Adrenal gland (tissue), 5 donors: Measurements from ENCODE around the gene ACVR1.

Experiments
- CTCF ChIP-seq, 6 experiments: fragments of 450-650 bp in 4 of 6; fragments of 200-600 bp in 2 of 6; sonication (generic) in 1 of 6; IDR thresholded peaks; 1 replicate in 5 of 6; 2 replicates in 1 of 6; pipeline versions ENCODE4 v1.5.1 to v1.8.0; 2016 to 2021; ENCODE audit warnings: antibody characterized with exemption in 6 of 6, mild to moderate bottlenecking in 2 of 6, moderate library complexity in 1 of 6
- POLR2A ChIP-seq, 2 donors: fragments of 450-650 bp; IDR thresholded peaks; one replicate each; pipeline ENCODE4 v1.6.1; 2017; ENCODE audit warnings: antibody characterized with exemption in 2 of 2, mild to moderate bottlenecking in 2 of 2, moderate library complexity in 1 of 2
- donor health status: DM: no; HTN: no; CAD: no.

DNA sequence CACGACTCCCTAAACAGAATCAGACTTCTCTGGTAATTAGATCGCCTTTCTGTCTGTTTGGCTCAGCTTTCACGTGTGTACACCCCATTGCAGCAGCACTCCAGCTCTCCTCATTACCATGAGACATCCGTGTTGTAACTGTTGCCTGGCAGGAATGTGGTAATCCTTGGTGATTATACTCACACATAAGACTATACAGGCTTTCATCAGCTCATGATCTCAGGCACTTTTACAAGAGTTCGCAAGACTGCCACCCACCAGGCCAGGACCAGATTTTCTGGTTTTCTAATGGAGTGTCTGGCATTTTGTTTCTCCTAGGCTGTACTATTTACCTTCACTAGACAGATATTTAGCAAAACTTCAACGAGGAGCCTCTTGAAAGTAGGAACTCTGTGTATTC lies 50.2 kb downstream of the ACVR1 start:
- TF ChIP-seq CTCF (IDR thresholded peaks at IDR 0.05) (no peak), POLR2A (IDR thresholded peaks at IDR 0.05) (no peak)
